Heart right ventricle (tissue), 16 donors: ENCODE measurements around the gene TBX1. TPM values are rescaled to one million over a fixed set of nuclear protein-coding genes. Genes with fewer than 3 reads are reported as not detected.
A peak's percentile ranks its signal among the peaks of the same experiment; 100 is the strongest.

Experiments
- ATAC-seq, 8 donors: fragments of 200-7000 bp; cut with Tn5 transposase; one replicate each; pipeline ENCODE4 v1.9.1; 2020; ENCODE audit warnings: mild to moderate bottlenecking in 8 of 8, moderate library complexity in 8 of 8, moderate number of reproducible peaks in 1 of 8
- DNase-seq, 2 donors: peaks; one replicate each; pipeline ENCODE4 v3.0.0-alpha.2; 2020
- H3K27ac ChIP-seq, 10 donors: fragments of 200-600 bp; sonication (generic) in 2 of 10; one replicate each; pipeline versions ENCODE4 v1.5.0 to v1.8.0; 2020 to 2022; ENCODE audit warnings: mild to moderate bottlenecking in 3 of 10
- H3K27me3 ChIP-seq, 7 donors: fragments of 200-600 bp; one replicate each; pipeline ENCODE4 v1.8.0; 2021 to 2022; ENCODE audit warnings: mild to moderate bottlenecking in 2 of 7
- H3K36me3 ChIP-seq, 9 donors: fragments of 200-600 bp; sonication (generic) in 1 of 9; one replicate each; pipeline versions ENCODE4 v1.5.0 to v1.8.0; 2020 to 2022; ENCODE audit warnings: mild to moderate bottlenecking in 2 of 9
- H3K4me1 ChIP-seq, 9 donors: fragments of 200-600 bp; sonication (generic) in 1 of 9; one replicate each; pipeline versions ENCODE4 v1.5.0 to v1.8.0; 2020 to 2022; ENCODE audit warnings: mild to moderate bottlenecking in 4 of 9
- H3K4me3 ChIP-seq, 10 donors: fragments of 200-600 bp; sonication (generic) in 2 of 10; one replicate each; pipeline versions ENCODE4 v1.5.0 to v1.8.0; 2020 to 2022; ENCODE audit warnings: mild to moderate bottlenecking in 7 of 10, moderate library complexity in 2 of 10
- H3K9me3 ChIP-seq, 11 donors: fragments of 200-600 bp in 10 of 11; sonication (generic) in 2 of 11; one replicate each; pipeline versions ENCODE4 v1.5.0 to v1.8.0; 2013 to 2022; ENCODE audit warnings: mild to moderate bottlenecking in 2 of 11, control low read depth in 1 of 11, moderate library complexity in 1 of 11
- CTCF ChIP-seq, 9 donors: fragments of 200-600 bp; sonication (generic) in 2 of 9; IDR thresholded peaks; one replicate each; pipeline versions ENCODE4 v1.5.0 to v1.8.0; 2021 to 2022; ENCODE audit warnings: antibody characterized with exemption in 9 of 9, mild to moderate bottlenecking in 5 of 9, moderate library complexity in 1 of 9
- WGBS, 2 donors: extraction: QIAGEN DNeasy Blood & Tissue Kit; methylation state at CpG; one replicate each; pipeline ENCODE4 v1.1.7; 2013; ENCODE audit warnings: inconsistent platforms in 1 of 2; 5-methylcytosine and 5-hydroxymethylcytosine counted together
- intact Hi-C, 10 donors: fragments of 100-400 bp; cut with DNase I; formaldehyde crosslinking; loops; one replicate each; pipeline versions ENCODE4 v1.11.1 to v1.14.2; 2022
- polyA plus RNA-seq, 2 donors: library from polyadenylated mRNA; stranded (reverse); fragments of 200-250 nt; gene quantifications; one replicate each; pipeline ENCODE4 v1.2.3, GENCODE V29; 2013
- total RNA-seq, 10 donors: library from RNA; stranded (reverse); fragmentation: NEBNext Ultra II Directional in 3 of 10; extraction: Animal tissue kit (Norgen Biotek cat#: 25700) in 3 of 10; gene quantifications; one replicate each; pipeline versions ENCODE4 v1.2.1 to v1.2.4, GENCODE V29; 2021 to 2023
- donor health status: Arrhythmogenic right ventricular cardiomyopathy.
- donor health status: ischemic (EF 13 %, LVEDD 7.1; RV severe dilation, severe dysfunction).
- donor health status: healthy with polysubstance abuse.
- donor health status: DM: no; HTN: yes; CAD: no.
- donor health status: DM: no; HTN: no; CAD: no.
- donor health status: ischemic (EF 25% LVEDD 6.9; RV normal size, moderate dysfunction).
- donor health status: ischemic (EF 25% LVEDD 5.7; RV mildly dilated, moderate dysfunction).
- donor health status: healthy.
- donor health status: DM: yes; HTN: yes; CAD: no.
- donor health status: Ischemic cardiomyopathy.
- donor health status: ischemic (EF 35%, LVEDD 5.7; RV mildly dilated, moderate dysfunction).
- donor health status: nonischemic (EF 11% LVEDD 7.7; RV severe dilation, severe dysfunction).
- donor health status: DM: yes; HTN: yes; CAD: no.
- donor health status: PGD.
- donor health status: ischemic (EF 29% LVEDD 5.4; RV normal size, mild dysfunction).
- donor health status: nonischemic (EF 23%, LVEDD 6.1; RV moderate dilation, normal function).

Gene TBX1
- total and polyA plus RNA-seq, 12 donors = 0.53 to 1.8 (median 0.98) TPM

- peak in 2 of 8 donors; percentile 33 to 41 for ATAC-seq
- 92 to 93% methylated on average over 13 of the region's 13 CpGs for WGBS, 2 donors
- no peaks in the 10 kb centered on the region for H3K27me3 ChIP-seq
- H3K4me3 ChIP-seq = no peak overlapping the region
- no peaks in the 10 kb centered on the region for H3K36me3 ChIP-seq
- H3K27ac ChIP-seq = no peak overlapping the region
- peak in 7 of 9 donors; percentile 7 to 42 (median 23) for TF ChIP-seq CTCF (IDR thresholded peaks at IDR 0.05)
- peaks cover 0 to 10% (median 3%) of the 10 kb centered on the region in 9 donors for H3K4me1 ChIP-seq
- H3K9me3 ChIP-seq = no peaks in the 10 kb centered on the region
- DNase-seq = peak in 1 of 2 donors; percentile 20
- intact Hi-C loops = loop anchor here in 2 of 10 donors (5.0 to 10.0 kb wide), 2 partner anchors 46 to 51 kb away; partner anchors contain the start of genes GNB1L (in 1 of the 2) and RTL10 (in 1 of the 2)
Measured at GRCh38 chr22:19800761-19801244, 40.2 kb downstream of the TBX1 start.

GRCh38 chr22:19801340-19802000 lies 40.9 kb downstream of the TBX1 start:
- Histone ChIP-seq H3K27me3 (no peaks in the 10 kb centered on the region), H3K4me1 (peaks cover 0 to 10% (median 3%) of the 10 kb centered on the region in 9 donors), H3K36me3 (no peaks in the 10 kb centered on the region), H3K9me3 (no peaks in the 10 kb centered on the region), H3K4me3 (no peak overlapping the region), H3K27ac (no peak overlapping the region)
- DNase-seq = no peak
- 85 to 89% methylated on average over 18 of the region's 18 CpGs for WGBS, 2 donors
- ATAC-seq = no peak
- intact Hi-C loops = loop anchor here in 2 of 10 donors (5.0 to 10.0 kb wide), 2 partner anchors 47 to 51 kb away; partner anchors contain the start of genes GNB1L (in 1 of the 2) and RTL10 (in 1 of the 2)
- TF ChIP-seq CTCF (IDR thresholded peaks at IDR 0.05) = peak in 1 of 9 donors; percentile 4

- no peak overlapping the region for H3K27ac ChIP-seq
- DNase-seq = no peak
- no peak overlapping the region for H3K4me3 ChIP-seq
- H3K27me3 ChIP-seq = no peaks in the 10 kb centered on the region
- ATAC-seq = no peak
- intact Hi-C loops = loop anchor here in 2 of 10 donors (5.0 to 10.0 kb wide), 2 partner anchors 47 to 50 kb away; partner anchors contain the start of genes GNB1L (in 1 of the 2) and RTL10 (in 1 of the 2)
- H3K36me3 ChIP-seq = no peaks in the 10 kb centered on the region
- no peak for TF ChIP-seq CTCF (IDR thresholded peaks at IDR 0.05)
- 89 to 90% methylated on average over 26 of the region's 26 CpGs for WGBS, 2 donors
- no peaks in the 10 kb centered on the region for H3K9me3 ChIP-seq
- H3K4me1 ChIP-seq = peaks cover 0 to 10% (median 3%) of the 10 kb centered on the region in 9 donors
Measured at GRCh38 chr22:19802001-19802893, 41.7 kb downstream of the TBX1 start.
